ENCODE data around the gene COL4A3.

The COL4A3 gene

DNA sequence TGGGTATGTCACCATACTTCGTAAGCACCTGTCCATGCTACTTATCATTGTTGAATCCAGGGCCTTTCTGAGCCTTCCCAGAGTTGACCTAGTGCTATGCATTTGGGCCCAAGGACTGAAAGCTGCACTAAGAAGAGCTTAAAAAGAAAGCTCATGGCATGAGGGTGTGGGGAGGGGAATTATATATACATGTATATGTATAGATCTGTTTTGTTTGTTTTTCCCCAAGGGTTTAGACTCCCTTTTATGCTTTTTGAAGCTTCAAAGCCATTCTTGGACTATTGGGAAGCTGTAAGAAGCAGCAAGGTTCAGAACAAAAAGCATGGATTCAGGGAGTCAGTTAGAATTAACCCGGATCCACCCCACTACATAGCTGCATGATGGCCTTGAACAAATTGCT is 183.9 kb downstream of the COL4A3 start:
- no peak for DNase-seq

- no peak for DNase-seq
These were observed 185.7 kb downstream of the COL4A3 start for GRCh38 chr2:227349989-227350612.

DNA sequence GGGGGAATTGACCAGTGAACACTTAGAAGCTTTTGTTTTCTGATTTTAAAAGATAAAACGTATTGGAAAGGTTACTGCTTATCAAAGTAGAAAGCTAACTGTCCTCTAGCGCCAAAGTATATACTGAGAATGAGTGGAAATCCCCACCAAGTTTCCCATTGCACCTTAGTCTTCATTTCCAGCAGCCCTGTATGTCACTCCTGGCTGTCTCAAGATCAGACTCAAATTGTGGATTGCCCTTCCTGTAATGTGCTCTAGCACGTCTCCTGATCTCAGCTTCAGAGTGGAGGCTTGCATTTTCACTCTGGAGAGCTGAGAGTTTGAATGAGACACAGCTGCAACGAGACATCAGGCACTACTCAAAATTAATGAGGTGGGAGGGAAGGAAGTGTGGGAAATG is 187.2 kb downstream of the COL4A3 start:
- no peak for DNase-seq

- DNase-seq, result no peak
These were observed 195.9 kb downstream of the COL4A3 start for GRCh38 chr2:227360351-227360750.

DNA sequence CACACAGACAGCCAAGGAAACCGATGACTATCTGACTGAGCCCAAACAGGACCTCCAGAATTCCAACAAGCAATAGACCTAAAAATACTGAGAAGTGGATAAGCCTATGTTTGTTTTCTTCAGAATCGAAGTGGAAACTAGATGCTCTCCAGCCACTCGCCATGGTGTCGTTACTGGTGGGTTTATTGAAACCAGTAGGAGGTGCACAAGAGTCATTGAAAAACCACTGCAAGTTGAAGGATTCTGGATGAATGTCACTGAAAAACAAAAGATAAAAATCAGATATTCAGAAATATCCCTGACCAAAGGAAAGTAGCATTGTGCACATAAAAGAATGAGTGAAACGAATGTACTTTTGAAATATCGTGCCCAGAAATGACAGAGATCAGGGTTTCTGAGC is 199.3 kb downstream of the COL4A3 start:
- no peak for DNase-seq
